Cerebellar cortex (tissue), 1 donor: ENCODE measurements around the gene GPX3.

Experiments used
- DNase-seq: peaks from one replicate; pipeline ENCODE4 v3.0.0-alpha.2; 2015; ENCODE audit warnings: low spot score

GPX3 gene

GRCh38 chr5:151014680-151015343 is 5.6 kb upstream of the GPX3 start:
- DNase-seq: no peak

- no peak for DNase-seq
Measured at GRCh38 chr5:151015974-151016587, 4.3 kb upstream of the GPX3 start.

GRCh38 chr5:151016700-151017099 is 3.7 kb upstream of the GPX3 start:
- no peak for DNase-seq

GRCh38 chr5:151017897-151018296 is 2.5 kb upstream of the GPX3 start:
- DNase-seq: no peak

GRCh38 chr5:151018846-151019245 is 1.5 kb upstream of the GPX3 start:
- DNase-seq: no peak

- no peak for DNase-seq
Measured at GRCh38 chr5:151019331-151019730, 1.1 kb upstream of the GPX3 start.

GRCh38 chr5:151021746-151022145 is 1.4 kb downstream of the GPX3 start:
- no peak for DNase-seq

GRCh38 chr5:151022511-151023018 is 2.2 kb downstream of the GPX3 start:
- DNase-seq: no peak

GRCh38 chr5:151023047-151023615 is 2.7 kb downstream of the GPX3 start:
- no peak for DNase-seq

- no peak for DNase-seq
Measured at GRCh38 chr5:151023651-151024050, 3.3 kb downstream of the GPX3 start.

GRCh38 chr5:151024440-151025249 is 4.3 kb downstream of the GPX3 start:
- no peak for DNase-seq

- no peak for DNase-seq
Measured at GRCh38 chr5:151025250-151025606, 4.8 kb downstream of the GPX3 start.

- no peak for DNase-seq
Measured at GRCh38 chr5:151026088-151026487, 5.7 kb downstream of the GPX3 start.

- DNase-seq: no peak
Measured at GRCh38 chr5:151026679-151027078, 6.3 kb downstream of the GPX3 start.

- no peak for DNase-seq
Measured at GRCh38 chr5:151027961-151028479, 7.6 kb downstream of the GPX3 start.

GRCh38 chr5:151028717-151029116 is 8.3 kb downstream of the GPX3 start:
- no peak for DNase-seq

- no peak for DNase-seq
Measured at GRCh38 chr5:151029179-151030055, 9.0 kb downstream of the GPX3 start.

GRCh38 chr5:151030056-151030336 is 9.6 kb downstream of the GPX3 start:
- DNase-seq: no peak

GRCh38 chr5:151030379-151030778 is 10.0 kb downstream of the GPX3 start:
- DNase-seq: no peak

GRCh38 chr5:151031554-151031953 is 11.2 kb downstream of the GPX3 start:
- DNase-seq: no peak

- no peak for DNase-seq
Measured at GRCh38 chr5:151033217-151033934, 13.0 kb downstream of the GPX3 start.
